GM19193 (cell line): ENCODE measurements around the gene TRIO.

ENCODE experiments used
- POLR2A ChIP-seq: IDR thresholded peaks from 4 replicates; pipeline ENCODE4 v1.6.1; 2011; ENCODE audit not compliant: insufficient read depth, insufficient read length; ENCODE audit errors: extremely low read depth

Gene TRIO

DNA sequence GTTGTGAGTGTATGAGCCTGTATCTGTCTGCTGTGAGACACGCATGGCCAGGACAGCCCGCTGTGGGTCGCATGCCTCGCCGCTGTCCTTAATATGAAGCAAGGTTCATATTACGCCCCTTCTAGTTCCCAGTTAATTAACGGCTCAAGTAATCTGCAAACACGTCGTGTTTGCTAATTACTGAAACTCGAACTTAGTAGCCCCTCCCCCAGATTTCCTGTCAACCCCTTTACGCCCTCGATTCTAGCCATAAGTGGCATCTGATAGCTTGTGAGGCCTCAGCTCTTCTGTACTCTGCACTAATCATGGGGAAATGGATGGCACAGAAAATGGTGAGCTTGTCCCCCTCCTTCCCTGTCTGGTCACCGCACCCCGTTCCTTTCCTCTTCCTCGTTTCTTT, 321.5 kb downstream of the TRIO start:
- TF ChIP-seq POLR2A = no peak

- TF ChIP-seq POLR2A = no peak
Observed at GRCh38 chr5:14465116-14465515, 322.0 kb downstream of the TRIO start.

- no peak for TF ChIP-seq POLR2A
Observed at GRCh38 chr5:14465776-14466175, 322.6 kb downstream of the TRIO start.

- no peak for TF ChIP-seq POLR2A
Observed at GRCh38 chr5:14467251-14467650, 324.1 kb downstream of the TRIO start.

- TF ChIP-seq POLR2A = no peak
Observed at GRCh38 chr5:14467886-14468285, 324.7 kb downstream of the TRIO start.

DNA sequence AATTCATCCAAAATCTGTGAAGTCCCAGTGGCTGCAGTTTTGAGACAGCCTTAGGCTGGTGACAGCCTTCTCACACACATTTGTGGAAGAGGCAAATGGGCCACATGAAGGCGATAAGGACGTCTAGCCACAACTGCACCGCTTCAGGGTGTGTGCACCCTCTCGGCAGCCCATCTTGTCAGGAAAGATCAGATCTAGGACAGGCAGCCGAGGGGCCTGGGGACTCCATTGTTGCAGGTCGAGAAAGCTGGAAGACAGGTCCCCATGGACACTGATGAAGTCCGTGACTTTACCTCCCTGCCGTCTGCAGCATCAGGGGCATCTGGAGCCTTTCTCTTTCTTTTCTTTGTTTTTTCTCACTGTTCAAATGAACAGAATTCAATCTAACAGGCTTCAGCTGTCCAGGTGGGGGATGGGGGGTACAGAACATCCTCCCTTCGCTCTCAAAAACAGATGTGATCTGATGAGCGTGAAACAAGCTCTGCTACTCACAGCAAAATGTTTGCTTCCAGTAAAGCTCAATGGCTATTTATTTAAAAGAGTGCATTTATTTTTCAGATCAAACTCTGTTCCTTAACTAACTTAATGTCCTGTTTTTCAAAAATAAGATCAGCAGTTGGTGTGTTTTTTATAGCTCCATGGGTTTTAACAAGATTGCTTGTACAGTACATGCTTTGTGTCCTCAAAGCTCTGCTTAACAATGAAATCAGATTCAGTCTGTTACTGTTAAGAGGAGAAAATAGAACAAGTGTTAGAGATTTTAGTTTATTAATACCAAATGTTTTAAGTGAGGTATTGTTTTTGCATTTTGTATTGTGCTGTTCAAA, 326.6 kb downstream of the TRIO start:
- no peak for TF ChIP-seq POLR2A

GRCh38 chr5:14471507-14471906, 328.4 kb downstream of the TRIO start:
- no peak for TF ChIP-seq POLR2A

GRCh38 chr5:14472986-14473567, 329.9 kb downstream of the TRIO start:
- no peak for TF ChIP-seq POLR2A

DNA sequence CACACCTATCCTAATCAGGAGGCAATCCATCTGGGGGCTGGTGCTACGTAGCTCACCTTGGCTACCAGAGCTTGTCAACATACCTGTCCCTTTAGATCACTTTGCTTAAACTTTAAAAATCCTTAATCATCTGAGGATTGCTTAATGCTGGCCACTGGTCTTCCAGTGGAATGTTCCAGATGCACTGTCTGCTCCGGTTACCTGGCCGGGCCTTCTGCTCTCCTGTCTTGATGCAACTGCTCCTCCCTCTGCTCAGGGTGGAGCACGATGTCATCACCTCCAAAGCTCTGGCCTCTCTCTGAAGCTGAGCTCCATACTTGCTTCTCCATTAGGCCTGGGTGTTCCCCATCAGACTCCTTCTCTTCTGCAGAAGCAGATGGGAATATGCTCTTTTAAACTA, 331.9 kb downstream of the TRIO start:
- no peak for TF ChIP-seq POLR2A

DNA sequence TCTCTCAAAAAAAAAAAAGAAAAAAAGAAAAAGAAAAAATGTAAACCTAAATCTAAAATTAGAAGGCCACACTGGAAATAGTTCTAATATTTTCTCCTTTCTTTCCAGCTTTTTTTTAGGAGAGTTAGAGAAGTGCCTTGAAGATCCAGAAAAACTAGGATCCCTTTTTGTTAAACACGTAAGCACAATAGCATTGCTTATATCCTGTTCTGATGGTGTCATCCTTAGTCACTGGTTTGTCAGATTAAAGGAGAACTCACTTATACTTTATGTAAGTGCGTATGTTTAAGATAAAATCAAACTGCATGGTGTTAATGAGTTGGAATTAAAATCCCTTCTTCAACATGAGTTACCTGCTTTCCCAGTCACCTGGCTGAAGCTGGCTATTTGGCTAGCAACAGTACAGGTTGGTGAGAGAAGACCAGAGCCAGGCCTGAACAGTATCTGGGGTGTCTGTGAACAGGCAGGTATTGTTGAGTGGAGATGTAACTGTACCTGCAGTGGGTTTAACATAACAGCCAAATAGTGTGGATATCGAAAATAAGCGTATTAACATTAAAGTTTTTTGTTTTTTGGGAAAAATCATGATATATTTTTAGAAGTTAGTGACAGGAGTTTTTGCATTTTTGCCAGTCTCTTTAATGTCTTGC, 333.8 kb downstream of the TRIO start:
- no peak for TF ChIP-seq POLR2A

DNA sequence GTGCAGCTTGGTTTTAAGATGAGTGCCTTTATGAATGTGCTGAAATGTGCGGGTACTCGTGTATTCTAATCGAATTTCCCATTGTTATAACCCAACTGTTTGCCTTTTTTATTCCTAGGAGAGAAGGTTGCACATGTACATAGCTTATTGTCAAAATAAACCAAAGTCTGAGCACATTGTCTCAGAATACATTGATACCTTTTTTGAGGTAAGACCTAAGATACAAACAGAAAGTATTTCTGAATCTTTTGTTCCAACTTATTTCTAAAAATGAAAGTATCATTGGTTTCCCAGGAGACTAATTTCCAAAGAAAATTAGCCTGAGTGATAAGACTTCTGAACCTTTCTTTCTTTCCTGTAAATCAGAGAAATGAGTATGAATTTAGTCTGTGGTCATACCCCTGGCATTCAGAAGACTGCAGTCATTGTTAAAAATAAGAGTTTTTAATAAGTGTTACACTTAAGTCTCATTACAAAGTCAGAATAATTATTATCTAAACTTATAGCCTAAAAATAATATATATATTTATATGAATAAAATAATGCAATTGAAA, 336.1 kb downstream of the TRIO start:
- TF ChIP-seq POLR2A = no peak

- TF ChIP-seq POLR2A = no peak
Observed at GRCh38 chr5:14481349-14481748, 338.2 kb downstream of the TRIO start.

DNA sequence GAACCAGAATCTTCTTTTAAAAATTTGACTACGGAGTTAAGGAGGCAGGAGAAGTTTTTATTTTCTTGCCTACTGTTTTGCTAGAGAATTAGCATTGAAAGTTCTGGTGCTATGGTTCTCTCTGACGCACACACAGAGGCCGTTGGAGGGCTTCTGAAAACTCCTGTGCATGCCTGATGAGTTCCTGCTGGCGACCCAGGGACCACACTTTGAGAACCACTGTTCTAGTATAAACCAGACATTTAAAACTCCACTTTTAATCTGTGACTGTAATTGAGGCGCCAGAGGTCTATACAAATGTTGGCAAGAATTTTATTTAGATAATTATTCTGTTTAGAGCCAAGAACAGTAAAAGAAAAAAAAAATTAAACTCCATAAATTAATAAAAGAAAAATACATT, 338.9 kb downstream of the TRIO start:
- TF ChIP-seq POLR2A = no peak

- TF ChIP-seq POLR2A = no peak
Observed at GRCh38 chr5:14483504-14484157, 340.5 kb downstream of the TRIO start.

GRCh38 chr5:14486486-14486885, 343.3 kb downstream of the TRIO start:
- TF ChIP-seq POLR2A = no peak

DNA sequence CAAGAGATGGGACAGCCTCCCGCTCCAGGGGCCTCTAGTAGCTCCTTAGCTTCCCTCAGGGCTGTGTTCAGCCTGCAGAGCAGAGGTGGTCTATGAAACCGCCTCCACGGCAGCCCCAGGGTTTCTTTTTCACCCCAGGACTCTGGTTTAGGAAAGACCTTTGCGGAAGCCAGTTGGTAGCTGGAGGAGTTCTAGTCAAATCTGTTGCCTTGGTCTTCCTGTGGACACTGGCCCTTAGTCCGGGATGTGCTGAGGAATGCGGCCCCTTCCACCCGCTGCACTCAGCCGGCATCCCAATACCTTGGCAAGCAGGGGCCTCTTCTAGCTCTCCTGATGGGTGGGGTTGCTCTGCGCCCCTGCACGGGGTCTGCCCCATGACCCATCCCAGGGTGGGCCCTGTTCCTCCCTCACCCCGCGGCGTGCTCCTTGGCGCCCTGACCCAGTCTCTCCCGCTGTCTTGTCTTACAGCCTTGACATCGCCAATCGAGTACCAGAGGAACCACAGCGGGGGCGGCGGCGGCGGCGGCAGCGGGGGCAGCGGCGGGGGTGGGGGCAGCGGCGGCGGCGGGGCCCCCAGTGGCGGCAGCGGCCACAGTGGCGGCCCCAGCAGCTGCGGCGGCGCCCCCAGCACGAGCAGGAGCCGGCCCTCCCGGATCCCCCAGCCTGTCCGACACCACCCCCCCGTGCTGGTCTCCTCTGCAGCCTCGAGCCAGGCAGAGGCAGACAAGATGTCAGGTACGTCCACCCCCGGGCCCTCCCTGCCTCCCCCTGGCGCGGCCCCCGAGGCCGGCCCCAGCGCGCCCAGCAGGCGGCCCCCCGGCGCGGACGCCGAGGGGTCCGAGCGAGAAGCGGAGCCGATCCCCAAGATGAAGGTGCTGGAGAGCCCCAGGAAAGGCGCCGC, 344.1 kb downstream of the TRIO start:
- no peak for TF ChIP-seq POLR2A
